IMR-90 (cell line): ENCODE measurements around the gene PTPRG. TPM values are rescaled to one million over a fixed set of nuclear protein-coding genes. Genes with fewer than 3 reads are reported as not detected.

ENCODE experiments used
- ATAC-seq: fragments of 200-7000 bp; cut with Tn5 transposase; 2 replicates; pipeline ENCODE4 v1.9.1; 2020; ENCODE audit warnings: low read depth, mild to moderate bottlenecking, moderate library complexity
- BruUV-seq: library from RNA; stranded (reverse); fragments of 400-500 nt; replicated peaks from 2 replicates; lab custom pipeline; 2021; lab: Mats Ljungman, UMichigan
- CTCF ChIA-PET: fragments of 300-600 bp; formaldehyde crosslinking; extraction: SDS; loops from one replicate; lab custom pipeline; 2021; ENCODE audit warnings: antibody characterized with exemption; lab: Yijun Ruan, JAX
- POLR2A ChIA-PET: fragments of 300-600 bp; sonication (Branson Sonifier 250); formaldehyde crosslinking; loops from one replicate; lab custom pipeline; 2022; ENCODE audit warnings: antibody characterized with exemption; ENCODE audit not compliant: unreplicated experiment; lab: Charles Lee
- DNase-seq: peaks from one replicate; pipeline ENCODE4 v3.0.0; 2013
- H2AFZ ChIP-seq: replicated peaks from 2 replicates; pipeline ENCODE3; 2013; ENCODE audit warnings: low read length, mild to moderate bottlenecking; ENCODE audit not compliant: poor library complexity
- H2AK5ac ChIP-seq: 2 replicates; pipeline ENCODE4 v1.6.1; 2013; ENCODE audit warnings: low read depth, low read length, inconsistent platforms
- H2AK9ac ChIP-seq: replicated peaks from 2 replicates; pipeline ENCODE3; 2013; ENCODE audit warnings: mild to moderate bottlenecking, low read depth, low read length, moderate library complexity; ENCODE audit not compliant: poor library complexity
- H2BK120ac ChIP-seq: 2 replicates; pipeline ENCODE4 v1.6.1; 2013; ENCODE audit warnings: low read depth, low read length, inconsistent platforms
- H2BK15ac ChIP-seq: 3 replicates; pipeline ENCODE4 v1.6.1; 2013; ENCODE audit warnings: low read depth, low read length, inconsistent platforms
- H2BK20ac ChIP-seq: 2 replicates; pipeline ENCODE4 v1.6.1; 2013; ENCODE audit warnings: low read depth, mild to moderate bottlenecking, inconsistent platforms, low read length, moderate library complexity
- H2BK5ac ChIP-seq: 2 replicates; pipeline ENCODE4 v1.6.1; 2013; ENCODE audit warnings: mild to moderate bottlenecking, low read depth, low read length, inconsistent platforms; ENCODE audit not compliant: poor library complexity, severe bottlenecking
- H3K14ac ChIP-seq: replicated peaks from 2 replicates; pipeline ENCODE4 v1.6.1; 2013; ENCODE audit warnings: low read depth, low read length, inconsistent platforms
- H3K18ac ChIP-seq: 2 replicates; pipeline ENCODE4 v1.6.1; 2013; ENCODE audit warnings: low read depth, low read length, control low read depth
- H3K23ac ChIP-seq: 2 replicates; pipeline ENCODE4 v1.6.1; 2013; ENCODE audit warnings: low read depth, low read length, inconsistent platforms
- H3K27ac ChIP-seq: 2 replicates; pipeline ENCODE4 v1.5.1; 2013; ENCODE audit warnings: mild to moderate bottlenecking, control low read depth, low read length; ENCODE audit not compliant: insufficient read depth
- H3K27me3 ChIP-seq: 2 replicates; pipeline ENCODE4 v1.6.1; 2013; ENCODE audit warnings: low read length; ENCODE audit not compliant: control insufficient read depth, insufficient read depth
- H3K36me3 ChIP-seq: 2 replicates; pipeline ENCODE4 v1.6.1; 2013; ENCODE audit warnings: low read length, mixed read lengths; ENCODE audit not compliant: control insufficient read depth, insufficient read depth
- H3K4ac ChIP-seq: 2 replicates; pipeline ENCODE4 v1.6.1; 2013; ENCODE audit warnings: low read depth, low read length, inconsistent platforms
- H3K4me1 ChIP-seq: 2 replicates; pipeline ENCODE4 v1.6.1; 2013; ENCODE audit warnings: low read length, mixed read lengths; ENCODE audit not compliant: control insufficient read depth, insufficient read depth
- H3K4me2 ChIP-seq: 2 replicates; pipeline ENCODE4 v1.6.1; 2013; ENCODE audit warnings: low read depth, mild to moderate bottlenecking, control low read depth, low read length, moderate library complexity
- H3K4me3 ChIP-seq: 2 replicates; pipeline ENCODE4 v1.5.1; 2013; ENCODE audit warnings: low read depth, mild to moderate bottlenecking, control low read depth, low read length, moderate library complexity; ENCODE audit not compliant: insufficient read depth
- H3K56ac ChIP-seq: 2 replicates; pipeline ENCODE4 v1.6.1; 2013; ENCODE audit warnings: low read length, inconsistent platforms; ENCODE audit not compliant: insufficient read depth; ENCODE audit errors: extremely low read depth
- H3K79me1 ChIP-seq, 2 experiments: 2 replicates each; pipeline ENCODE4 v1.6.1; 2013; ENCODE audit warnings: low read length in 2 of 2, inconsistent platforms in 1 of 2, low read depth in 1 of 2
- H3K9ac ChIP-seq: 2 replicates; pipeline ENCODE4 v1.6.1; 2013; ENCODE audit warnings: low read depth, low read length, control low read depth
- H3K9me1 ChIP-seq: 2 replicates; pipeline ENCODE4 v1.6.1; 2013; ENCODE audit warnings: low read length, inconsistent platforms; ENCODE audit not compliant: insufficient read depth
- H3K9me3 ChIP-seq: 2 replicates; pipeline ENCODE4 v1.6.1; 2013; ENCODE audit warnings: low read length; ENCODE audit not compliant: control insufficient read depth, insufficient read depth
- H4K20me1 ChIP-seq: 2 replicates; pipeline ENCODE4 v1.6.1; 2013; ENCODE audit warnings: low read length, inconsistent platforms; ENCODE audit not compliant: insufficient read depth
- H4K5ac ChIP-seq: 2 replicates; pipeline ENCODE4 v1.6.1; 2013; ENCODE audit warnings: mild to moderate bottlenecking, low read depth, low read length, control low read depth
- H4K8ac ChIP-seq, 2 experiments: 2 replicates each; pipeline ENCODE4 v1.6.1; 2013; ENCODE audit warnings: low read depth in 2 of 2, low read length in 2 of 2, control low read depth in 1 of 2, inconsistent platforms in 1 of 2
- H4K91ac ChIP-seq: 2 replicates; pipeline ENCODE4 v1.6.1; 2013; ENCODE audit warnings: low read depth, low read length, inconsistent platforms; ENCODE audit not compliant: insufficient read depth
- BHLHE40 ChIP-seq: fragments of 150-350 bp; IDR thresholded peaks from 2 replicates; pipeline ENCODE4 v1.6.1; 2016; ENCODE audit warnings: mild to moderate bottlenecking, low read depth, low read length
- CEBPB ChIP-seq: IDR thresholded peaks from 2 replicates; pipeline ENCODE4 v1.6.1; 2012; ENCODE audit warnings: low read depth, low read length, improper control_type of control experiment
- FOS ChIP-seq: fragments of 150-350 bp; IDR thresholded peaks from 2 replicates; pipeline ENCODE4 v1.6.1; 2016; ENCODE audit warnings: low read depth, low read length
- MAFK ChIP-seq: IDR thresholded peaks from 2 replicates; pipeline ENCODE4 v1.6.1; 2012; ENCODE audit warnings: low read depth, low read length, improper control_type of control experiment
- MAZ ChIP-seq: IDR thresholded peaks from 2 replicates; pipeline ENCODE4 v1.6.1; 2012; ENCODE audit warnings: low read depth, mild to moderate bottlenecking, low read length, improper control_type of control experiment, moderate library complexity, borderline replicate concordance
- NFE2L2 ChIP-seq: fragments of 150-350 bp; IDR thresholded peaks from 2 replicates; pipeline ENCODE4 v1.6.1; 2016; ENCODE audit warnings: low read depth, mild to moderate bottlenecking, low read length
- POLR2A ChIP-seq: IDR thresholded peaks from 2 replicates; pipeline ENCODE4 v1.6.1; 2012; ENCODE audit warnings: mild to moderate bottlenecking, low read depth, low read length
- WGBS, 2 experiments: methylation state at CpG; one replicate each; pipeline versions ENCODE4 v1.1.5 to v1.1.7; 2013; ENCODE audit warnings: missing lambda C conversion rate in 2 of 2; ENCODE audit not compliant: insufficient read length in 1 of 2; ENCODE audit errors: extremely low coverage in 2 of 2; 5-methylcytosine and 5-hydroxymethylcytosine counted together
- dilution Hi-C: fragments of 300-500 bp; cut with HindIII; formaldehyde crosslinking; loops from one replicate; pipeline ENCODE4 v1.14.3; 2018; ENCODE audit warnings: low sequenced_read_pairs; ENCODE audit not compliant: unreplicated experiment
- in situ Hi-C: fragments of 300-500 bp; cut with MboI; formaldehyde crosslinking; loops from 3 replicates; pipeline ENCODE4 v1.14.3; 2019; ENCODE audit warnings: low sequenced_read_pairs, inconsistent platforms, mixed read lengths
- intact Hi-C: fragments of 100-400 bp; cut with micrococcal nuclease; formaldehyde crosslinking; loops from 2 replicates; pipeline ENCODE4 v1.10.0; 2022
- polyA plus RNA-seq, 3 experiments: library from polyadenylated mRNA; depleted of rRNA; stranded (reverse); fragments of >200 nt; gene quantifications; 2 replicates each; pipeline ENCODE4 v1.2.3, GENCODE V29; 2012; ENCODE audit warnings: low replicate concordance in 1 of 3
- total RNA-seq: library from RNA; depleted of rRNA; stranded (reverse); fragments of >200 nt; gene quantifications from 2 replicates; pipeline ENCODE4 v1.2.3, GENCODE V29; 2012

The PTPRG gene
- total and polyA plus RNA-seq, 2 of the 4 experiments (the other 2 are of a cell fraction): 7.7 to 31.0 TPM

DNA sequence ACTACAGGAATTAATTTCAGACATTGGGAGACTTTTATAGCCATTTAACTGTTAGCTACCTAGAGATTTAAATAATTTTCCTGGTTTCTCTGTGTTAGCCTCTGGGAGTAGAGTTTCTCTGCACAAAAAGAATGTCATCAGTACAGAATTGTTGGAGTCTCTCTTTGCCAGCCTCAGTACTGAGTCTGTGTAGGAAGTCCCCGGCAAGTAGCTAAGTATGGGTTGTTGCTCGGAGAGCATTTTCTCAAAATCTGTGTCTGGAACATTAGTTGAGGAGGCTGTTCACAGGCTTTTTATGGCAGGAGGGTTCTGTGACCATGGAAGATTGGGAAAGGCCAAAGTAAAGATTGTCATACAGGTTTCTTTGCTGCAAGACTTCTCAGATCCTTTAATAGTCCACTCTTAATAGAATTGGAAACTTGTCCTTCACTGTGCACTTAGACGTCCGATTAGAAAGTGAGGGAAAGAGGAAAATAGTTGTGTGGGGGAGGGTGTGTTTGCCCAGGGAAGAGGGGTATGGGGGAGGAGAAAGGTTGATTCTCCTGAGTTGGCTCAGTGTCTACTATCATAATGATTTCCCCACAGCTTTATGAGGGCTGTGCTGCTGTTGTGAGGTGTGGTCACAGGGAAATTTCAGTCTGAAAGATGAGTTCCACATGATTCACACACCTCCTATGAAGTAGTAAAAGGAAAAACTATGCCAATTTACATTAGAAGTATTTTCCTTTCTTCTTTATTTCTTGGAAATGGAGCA, 207.1 kb downstream of the PTPRG start:
- ChIA-PET CTCF (no interaction called here), POLR2A (no interaction called here)
- H3K79me1 ChIP-seq: peaks cover 20 to 36% of the 10 kb centered on the region in 2 experiments
- no peaks in the 10 kb centered on the region for H3K27me3 ChIP-seq
- H4K91ac ChIP-seq: no peak overlapping the region
- no peak overlapping the region for H2BK20ac ChIP-seq
- in situ Hi-C loops (no loop called here), dilution Hi-C loops (no loop called here), intact Hi-C loops (no loop called here)
- no peaks in the 10 kb centered on the region for H3K9me1 ChIP-seq
- no TSS peak for BruUV-seq
- no peak overlapping the region for H2AK9ac ChIP-seq
- H3K18ac ChIP-seq: no peak overlapping the region
- no peaks in the 10 kb centered on the region for H3K36me3 ChIP-seq
- no peak overlapping the region for H2BK15ac ChIP-seq
- no peak overlapping the region for H3K27ac ChIP-seq
- H4K20me1 ChIP-seq: peaks cover 9% of the 10 kb centered on the region; the same call in 1 of the 2 replicates
- H2BK5ac ChIP-seq: no peak overlapping the region
- TF ChIP-seq NFE2L2 (no peak), POLR2A (no peak), FOS (no peak), CEBPB (no peak), MAFK (no peak), BHLHE40 (no peak), MAZ (no peak)
- H3K56ac ChIP-seq: no peak overlapping the region
- H3K23ac ChIP-seq: no peak overlapping the region
- H3K4me1 ChIP-seq: peaks cover 7% of the 10 kb centered on the region
- no peak overlapping the region for H3K9ac ChIP-seq
- no peak overlapping the region for H2AFZ ChIP-seq
- no peak overlapping the region for H3K14ac ChIP-seq
- no peak overlapping the region for H4K5ac ChIP-seq
- H3K4ac ChIP-seq: no peak overlapping the region
- no peak overlapping the region for H3K4me3 ChIP-seq
- no peaks in the 10 kb centered on the region for H3K9me3 ChIP-seq
- no peak overlapping the region for H2AK5ac ChIP-seq
- WGBS, 2 experiments: no CpG with 5 or more reads among the region's 4 CpGs
- DNase-seq (peak; percentile 11), ATAC-seq (no peak)
- no peak overlapping the region for H2BK120ac ChIP-seq
- no peak overlapping the region for H4K8ac ChIP-seq
- H3K4me2 ChIP-seq: no peak overlapping the region
